DOHH2 (cell line): ENCODE measurements around the gene STPG1.

Source experiments
- H3F3A ChIP-seq: fragments of 200-600 bp; sonication (generic), shearing (Covaris generic); 2 replicates; pipeline ENCODE4 v1.6.0; 2016; ENCODE audit warnings: antibody characterized with exemption, mild to moderate bottlenecking; ENCODE audit not compliant: control insufficient read depth, insufficient read depth
- H3K27ac ChIP-seq: fragments of 200-600 bp; sonication (generic); 2 replicates; pipeline ENCODE4 v1.5.1; 2014; ENCODE audit warnings: low read depth, mild to moderate bottlenecking, low read length, moderate library complexity
- H3K27me3 ChIP-seq: fragments of 200-600 bp; sonication (generic); 2 replicates; pipeline ENCODE4 v1.6.1; 2014; ENCODE audit warnings: mild to moderate bottlenecking, low read length, mixed read lengths; ENCODE audit not compliant: control insufficient read depth
- H3K36me3 ChIP-seq: fragments of 200-600 bp; sonication (generic); 2 replicates; pipeline ENCODE4 v1.6.1; 2014; ENCODE audit warnings: mild to moderate bottlenecking, low read length, moderate library complexity, mixed read lengths; ENCODE audit not compliant: control insufficient read depth
- H3K4me1 ChIP-seq: fragments of 200-600 bp; sonication (generic); 2 replicates; pipeline ENCODE4 v1.6.1; 2014; ENCODE audit warnings: mild to moderate bottlenecking, low read length, mixed read lengths; ENCODE audit not compliant: control insufficient read depth
- H3K4me2 ChIP-seq: fragments of 200-600 bp; sonication (generic); 2 replicates; pipeline ENCODE4 v1.6.0; 2014; ENCODE audit warnings: mild to moderate bottlenecking, low read length, moderate library complexity
- H3K4me3 ChIP-seq: fragments of 200-600 bp; sonication (generic); 2 replicates; pipeline ENCODE4 v1.5.1; 2014; ENCODE audit warnings: mild to moderate bottlenecking, low read length, mixed read lengths
- H3K79me2 ChIP-seq: fragments of 200-600 bp; sonication (generic); 2 replicates; pipeline ENCODE4 v1.6.1; 2014; ENCODE audit warnings: mild to moderate bottlenecking, low read length, mixed read lengths; ENCODE audit not compliant: control insufficient read depth
- H3K9me2 ChIP-seq: fragments of 200-600 bp; sonication (generic); replicated peaks from 2 replicates; pipeline ENCODE4 v1.6.1; 2014; ENCODE audit warnings: mild to moderate bottlenecking, low read length, mixed read lengths; ENCODE audit not compliant: control insufficient read depth
- H3K9me3 ChIP-seq: fragments of 200-600 bp; sonication (generic); 2 replicates; pipeline ENCODE4 v1.6.1; 2014; ENCODE audit warnings: antibody characterized with exemption, low read length, mixed read lengths; ENCODE audit not compliant: control insufficient read depth, insufficient read depth
- H4K20me1 ChIP-seq: fragments of 200-600 bp; sonication (generic); 2 replicates; pipeline ENCODE4 v1.6.0; 2014; ENCODE audit warnings: low read depth, mild to moderate bottlenecking, antibody characterized with exemption, low read length, moderate library complexity; ENCODE audit not compliant: control insufficient read depth, insufficient read depth
- CTCF ChIP-seq: fragments of 200-600 bp; sonication (generic); IDR thresholded peaks from one replicate; pipeline ENCODE4 v1.5.1; 2014; ENCODE audit warnings: antibody characterized with exemption, mild to moderate bottlenecking, low read depth, low read length; ENCODE audit not compliant: poor library complexity, severe bottlenecking
- EZH2phosphoT487 ChIP-seq: fragments of 200-600 bp; sonication (generic); IDR thresholded peaks from 2 replicates; pipeline ENCODE4 v1.6.1; 2017; ENCODE audit warnings: borderline replicate concordance, mild to moderate bottlenecking, antibody characterized with exemption, low read length, moderate library complexity, mixed read lengths

The STPG1 gene

GRCh38 chr1:24337455-24337854 lies 76.1 kb downstream of the STPG1 start:
- Histone ChIP-seq H3K36me3 (no peaks in the 10 kb centered on the region), H3K27me3 (peaks cover 5% of the 10 kb centered on the region), H3K27ac (no peak overlapping the region), H3K79me2 (no peaks in the 10 kb centered on the region), H3K9me2 (no peaks in the 10 kb centered on the region), H3K9me3 (no peaks in the 10 kb centered on the region), H3K4me2 (no peak overlapping the region), H3K4me3 (no peak overlapping the region), H3K4me1 (peaks cover 8% of the 10 kb centered on the region; the same call in 1 of the 2 replicates), H3F3A (no peaks in the 10 kb centered on the region), H4K20me1 (no peaks in the 10 kb centered on the region)
- TF ChIP-seq CTCF: no peak
- no peak for TF ChIP-seq EZH2phosphoT487

- Histone ChIP-seq H3K36me3 (no peaks in the 10 kb centered on the region), H3K27me3 (peaks cover 5% of the 10 kb centered on the region), H3K4me2 (no peak overlapping the region), H3K4me3 (no peak overlapping the region), H3K79me2 (no peaks in the 10 kb centered on the region), H3K9me3 (no peaks in the 10 kb centered on the region), H3F3A (no peaks in the 10 kb centered on the region), H4K20me1 (no peaks in the 10 kb centered on the region), H3K27ac (no peak overlapping the region), H3K9me2 (no peaks in the 10 kb centered on the region), H3K4me1 (peaks cover 4% of the 10 kb centered on the region; the same call in 1 of the 2 replicates)
- no peak for TF ChIP-seq CTCF
- TF ChIP-seq EZH2phosphoT487: no peak
Observed at GRCh38 chr1:24336075-24336474, 77.5 kb downstream of the STPG1 start.

GRCh38 chr1:24331961-24332673 lies 81.5 kb downstream of the STPG1 start:
- Histone ChIP-seq H3K36me3 (no peaks in the 10 kb centered on the region), H3K79me2 (no peaks in the 10 kb centered on the region), H3K9me3 (no peaks in the 10 kb centered on the region), H3K4me3 (no peak overlapping the region), H3F3A (no peaks in the 10 kb centered on the region), H3K9me2 (no peaks in the 10 kb centered on the region), H3K4me2 (no peak overlapping the region), H3K27me3 (peaks cover 19% of the 10 kb centered on the region), H4K20me1 (no peaks in the 10 kb centered on the region), H3K4me1 (0 out of 2 replicates have a peak, but pooled peaks cover under 1% of the 10 kb centered on the region), H3K27ac (no peak overlapping the region)
- TF ChIP-seq EZH2phosphoT487 (no peak), CTCF (no peak)
